MCF 10A (cell line): ENCODE data around the gene DPP6. TPM values are rescaled to one million over a fixed set of nuclear protein-coding genes. Genes with fewer than 3 reads are reported as not detected.

Experiments used
- BruUV-seq: library from RNA; stranded (reverse); fragments of 400-500 nt; replicated peaks from 2 replicates; lab custom pipeline; 2021; lab: Mats Ljungman, UMichigan
- CTCF ChIA-PET: fragments of 300-600 bp; sonication (Branson Sonifier 250); formaldehyde crosslinking; extraction: SDS; loops from one replicate; lab custom pipeline; 2021; ENCODE audit warnings: antibody characterized with exemption, inconsistent platforms; lab: Yijun Ruan, JAX
- POLR2A ChIA-PET: fragments of 300-600, 350-650 bp; sonication (Branson Sonifier 250); formaldehyde crosslinking; extraction: SDS; loops from one replicate; lab custom pipeline; 2020; ENCODE audit warnings: antibody characterized with exemption, inconsistent platforms; lab: Yijun Ruan, JAX
- DNase-seq: peaks from one replicate; pipeline ENCODE4 v3.0.0-alpha.2; 2018; ENCODE audit not compliant: unreplicated experiment
- H3K27ac Mint-ChIP-seq: one replicate; pipeline ENCODE4 v1.8.0; 2022; ENCODE audit warnings: mild to moderate bottlenecking, low read depth, mixed read lengths; ENCODE audit not compliant: unreplicated experiment
- H3K27me3 Mint-ChIP-seq: one replicate; pipeline ENCODE4 v1.8.0; 2022; ENCODE audit warnings: mixed read lengths; ENCODE audit not compliant: insufficient read depth, unreplicated experiment
- H3K36me3 Mint-ChIP-seq: one replicate; pipeline ENCODE4 v1.8.0; 2022; ENCODE audit warnings: mild to moderate bottlenecking, moderate library complexity, mixed read lengths; ENCODE audit not compliant: insufficient read depth, unreplicated experiment
- H3K4me1 Mint-ChIP-seq: one replicate; pipeline ENCODE4 v1.8.0; 2022; ENCODE audit warnings: mixed read lengths; ENCODE audit not compliant: insufficient read depth, unreplicated experiment
- H3K4me3 Mint-ChIP-seq: one replicate; pipeline ENCODE4 v1.8.0; 2022; ENCODE audit warnings: mild to moderate bottlenecking, moderate library complexity, mixed read lengths; ENCODE audit not compliant: unreplicated experiment
- H3K9me3 Mint-ChIP-seq: one replicate; pipeline ENCODE4 v1.8.0; 2022; ENCODE audit warnings: mixed read lengths; ENCODE audit not compliant: unreplicated experiment
- CTCF ChIP-seq: fragments of 200-600 bp; IDR thresholded peaks from one replicate; pipeline ENCODE4 v1.8.0; 2022; ENCODE audit warnings: antibody characterized with exemption, mild to moderate bottlenecking; ENCODE audit not compliant: unreplicated experiment
- intact Hi-C: fragments of 100-400 bp; cut with micrococcal nuclease; formaldehyde crosslinking; loops from 2 replicates; pipeline ENCODE4 v1.14.1; 2022
- total RNA-seq: library from RNA; stranded (reverse); gene quantifications from 2 replicates; pipeline ENCODE4 v1.2.3, GENCODE V29; 2022

DPP6 gene
- total RNA-seq, 1 experiment from 2014 or later: not detected

DNA sequence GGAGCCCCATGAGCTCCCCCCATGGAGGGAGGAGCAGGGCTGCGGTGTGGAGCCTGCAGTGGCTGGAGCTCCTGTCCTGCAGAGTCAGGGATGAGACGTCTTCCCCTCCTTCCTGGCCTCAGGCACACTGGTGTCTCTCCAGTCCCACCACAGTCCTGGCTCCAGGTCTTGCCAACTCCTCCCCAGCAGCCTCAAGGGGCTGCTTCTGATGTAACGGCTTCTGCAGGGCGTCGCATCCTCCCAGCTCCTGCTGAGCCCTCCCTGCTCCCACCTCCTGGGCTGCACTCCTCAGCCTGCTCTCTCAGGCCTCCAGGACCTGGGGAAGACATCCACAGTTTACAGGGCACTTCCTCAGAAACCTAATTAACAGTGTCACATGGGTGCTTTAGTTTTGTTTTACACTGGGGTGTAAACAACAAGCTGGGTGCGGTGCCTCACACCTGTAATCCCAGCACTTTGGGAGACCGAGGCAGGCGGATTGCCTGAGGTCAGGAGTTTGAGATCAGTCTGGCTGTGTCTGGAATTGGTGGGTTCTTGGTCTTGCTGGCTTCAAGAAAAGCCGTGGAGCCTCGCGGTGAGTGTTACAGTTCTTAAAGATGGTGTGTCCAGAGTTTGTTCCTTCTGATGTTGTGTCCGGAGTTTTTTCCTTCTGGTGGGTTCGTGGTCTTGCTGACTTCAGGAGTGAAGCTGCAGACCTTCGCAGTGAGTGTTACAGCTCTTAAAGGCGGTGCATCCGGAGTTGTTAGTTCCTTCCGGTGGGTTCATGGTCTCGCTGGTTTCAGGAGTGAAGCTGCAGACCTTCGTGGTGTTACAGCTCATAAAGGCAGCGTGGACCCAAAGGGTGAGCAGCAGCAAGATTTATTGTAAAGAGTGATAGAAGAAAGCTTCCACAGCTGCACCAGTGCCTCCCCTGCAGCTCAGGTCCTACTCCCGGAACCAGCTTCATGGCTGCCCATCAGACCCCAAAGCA is 855.7 kb downstream of the DPP6 start:
- TF ChIP-seq CTCF: no peak
- BruUV-seq: no TSS peak
- Mint-ChIP-seq H3K36me3 (no peaks in the 10 kb centered on the region), H3K27ac (no peak overlapping the region), H3K4me3 (no peak overlapping the region), H3K27me3 (no peaks in the 10 kb centered on the region), H3K9me3 (peaks cover 9% of the 10 kb centered on the region), H3K4me1 (no peaks in the 10 kb centered on the region)
- DNase-seq: no peak
- intact Hi-C loops: no loop called here
- POLR2A ChIA-PET: no interaction called here
- CTCF ChIA-PET: interaction anchor here (0.5 to 1.3 kb wide), 7 partner anchors 13 to 861 kb away, joined by 3 to 8 read pairs (median 3); no protein-coding TSS in a partner anchor

- Mint-ChIP-seq H3K4me1 (no peaks in the 10 kb centered on the region), H3K27ac (no peak overlapping the region), H3K27me3 (no peaks in the 10 kb centered on the region), H3K4me3 (no peak overlapping the region), H3K9me3 (peaks cover 9% of the 10 kb centered on the region), H3K36me3 (peaks cover 6% of the 10 kb centered on the region)
- ChIA-PET CTCF (interaction anchor here (1.2 kb wide), 1 partner anchor 10 kb away, joined by 4 read pairs; no protein-coding TSS in a partner anchor), POLR2A (interaction anchor here (0.5 kb wide), 1 partner anchor 19 kb away, joined by 4 read pairs; no protein-coding TSS in a partner anchor)
- TF ChIP-seq CTCF: no peak
- no TSS peak for BruUV-seq
- intact Hi-C loops: loop anchor here (5.0 kb wide), 1 partner anchor 77 kb away; no protein-coding TSS in a partner anchor
- DNase-seq: no peak
These were observed 857.3 kb downstream of the DPP6 start for GRCh38 chr7:154909241-154910105.

DNA sequence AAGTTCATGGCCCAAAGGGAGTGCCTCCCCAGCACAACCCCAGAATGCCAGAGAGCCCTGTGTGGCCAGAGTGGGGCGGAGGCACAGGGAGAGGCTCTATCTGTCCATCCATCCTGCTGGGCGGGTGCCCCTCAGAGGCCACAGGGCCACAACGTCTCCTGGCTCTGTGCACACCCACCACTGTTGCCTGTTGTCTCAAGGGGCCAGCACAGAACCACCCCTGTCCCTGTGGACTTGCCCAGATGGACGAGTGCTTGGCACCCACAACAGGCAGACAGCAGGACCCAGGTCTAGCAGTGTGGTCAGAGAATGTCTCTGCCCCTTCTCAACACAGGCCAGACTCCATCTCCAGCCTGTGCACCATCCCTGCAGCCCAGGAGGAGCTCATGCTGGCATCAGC is 857.9 kb downstream of the DPP6 start:
- ChIA-PET CTCF (interaction anchor here (0.7 to 5.2 kb wide), 4 partner anchors 9 to 179 kb away, joined by 3 to 44 read pairs (median 8); no protein-coding TSS in a partner anchor), POLR2A (interaction anchor here (0.5 kb wide), 1 partner anchor 20 kb away, joined by 4 read pairs; no protein-coding TSS in a partner anchor)
- TF ChIP-seq CTCF: no peak
- BruUV-seq: no TSS peak
- no peak for DNase-seq
- Mint-ChIP-seq H3K36me3 (peaks cover 6% of the 10 kb centered on the region), H3K27me3 (no peaks in the 10 kb centered on the region), H3K4me1 (no peaks in the 10 kb centered on the region), H3K9me3 (peaks cover 9% of the 10 kb centered on the region), H3K27ac (no peak overlapping the region), H3K4me3 (no peak overlapping the region)
- intact Hi-C loops: loop anchor here (5.0 kb wide), 1 partner anchor 78 kb away; no protein-coding TSS in a partner anchor
